ENCODE measurements around the gene ST6GAL2. TPM values are rescaled to one million over a fixed set of nuclear protein-coding genes. Genes with fewer than 3 reads are reported as not detected.

ST6GAL2 gene
- total and polyA plus RNA-seq, 2 of the 8 experiments (the other 6 are each of a cell fraction or from before 2014, with no cell fraction given), result 2.7 to 17.5 TPM

- no peaks in the 10 kb centered on the region for H3K9me3 ChIP-seq (ENCODE audit: insufficient read depth in 2 of 2, low read depth in 1 of 2, low read length in 1 of 2)
- H3K4me2 ChIP-seq (ENCODE audit: insufficient read depth in 1 of 2, low read depth in 2 of 2, low read length in 2 of 2), result no peak overlapping the region
- 94% methylated on average over 7 of the region's 7 CpGs; no CpG with 5 or more reads in 1 of the 2 experiments for WGBS, 2 experiments (ENCODE audit: extremely low coverage in 1 of 2, insufficient coverage in 1 of 2, insufficient read length in 1 of 2, insufficient replicate concordance in 2 of 2, low coverage in 1 of 2, low lambda C conversion rate in 2 of 2, missing lambda C conversion rate in 1 of 2)
- H3K18ac ChIP-seq (ENCODE audit: extremely low read depth, low read length), result no peak overlapping the region
- H2BK20ac ChIP-seq (ENCODE audit: low read length), result no peak overlapping the region
- H3K4me1 ChIP-seq (replicated peaks in 1 of 4; ENCODE audit: control insufficient read depth in 3 of 4, insufficient read depth in 4 of 4, low read length in 3 of 4), result peaks cover 0 to 7% (median 3%) of the 10 kb centered on the region in 4 experiments; a peak in 3 of 7 replicates
- no peak overlapping the region for H3K27ac ChIP-seq (ENCODE audit: low read depth, low read length)
- CTCF ChIA-PET (ENCODE audit: partially characterized antibody), result no interaction called here
- H4K5ac ChIP-seq (ENCODE audit: insufficient read length, low read depth, low read length), result no peak overlapping the region
- no peaks in the 10 kb centered on the region for H3K23me2 ChIP-seq (ENCODE audit: low read depth, low read length)
- no peaks in the 10 kb centered on the region for H3K36me3 ChIP-seq (ENCODE audit: control insufficient read depth in 2 of 4, insufficient read depth in 4 of 4, low read length in 3 of 4)
- H3K4me3 ChIP-seq (ENCODE audit: extremely low read depth in 1 of 4, insufficient read depth in 2 of 4, low read depth in 3 of 4, low read length in 4 of 4), result no peak overlapping the region
- POLR2A ChIA-PET (ENCODE audit: partially characterized antibody), result no interaction called here
- no peak for TF ChIP-seq ATF3 (IDR thresholded peaks at IDR 0.05; ENCODE audit: insufficient read depth, low read depth, low read length)
- TF ChIP-seq YY1 (IDR thresholded peaks at IDR 0.05; ENCODE audit: low read depth, low read length), result no peak
- TF ChIP-seq CEBPB (IDR thresholded peaks at IDR 0.05; ENCODE audit: low read depth, low read length), result no peak
- no peak for TF ChIP-seq HDAC6 (IDR thresholded peaks at IDR 0.05; ENCODE audit: low read depth, low read length)
- no peak for TF ChIP-seq CTBP2 (IDR thresholded peaks at IDR 0.05; ENCODE audit: borderline replicate concordance, insufficient read depth, insufficient read length, low read length)
- no peak for TF ChIP-seq KDM4A (IDR thresholded peaks at IDR 0.05; ENCODE audit: low read depth, low read length, severe bottlenecking)
- no peak for TF ChIP-seq FOSL1 (IDR thresholded peaks at IDR 0.05; ENCODE audit: insufficient read depth, low read depth, low read length)
- no peaks in the 10 kb centered on the region for H3K79me2 ChIP-seq (ENCODE audit: control insufficient read depth in 1 of 2, insufficient read depth in 2 of 2, low read length in 2 of 2)
- H3K9ac ChIP-seq (replicated peaks in 1 of 4; ENCODE audit: extremely low read depth in 1 of 4, low read depth in 3 of 4, low read length in 3 of 4), result no peak overlapping the region; a peak in 1 of 7 replicates
- no peaks in the 10 kb centered on the region for H3K27me3 ChIP-seq (replicated peaks in 1 of 4; ENCODE audit: control insufficient read depth in 3 of 4, extremely low read depth in 1 of 4, insufficient read depth in 3 of 4, low read length in 3 of 4)
- H4K20me1 ChIP-seq (replicated peaks in 1 of 2; ENCODE audit: control insufficient read depth in 1 of 2, insufficient read depth in 2 of 2, low read length in 2 of 2), result no peaks in the 10 kb centered on the region
- no peak overlapping the region for H4K8ac ChIP-seq (ENCODE audit: extremely low read depth, insufficient read depth, low read length)
- no peak for DNase-seq (ENCODE audit: low read depth in 1 of 2, low spot score in 2 of 2)
- no peak overlapping the region for H3K14ac ChIP-seq (ENCODE audit: insufficient read length)
- H3K23ac ChIP-seq (ENCODE audit: insufficient read length), result no peak overlapping the region
- no peak overlapping the region for H2BK120ac ChIP-seq (replicated peaks; ENCODE audit: low read depth, low read length)
- no peaks in the 10 kb centered on the region for H3K79me1 ChIP-seq (ENCODE audit: low read depth, low read length)
- H2AFZ ChIP-seq (ENCODE audit: low read length), result no peak overlapping the region
- no peak overlapping the region for H2AK5ac ChIP-seq (ENCODE audit: low read depth, low read length)
- no peak overlapping the region for H4K91ac ChIP-seq (replicated peaks; ENCODE audit: insufficient read length, low read length)
- FAIRE-seq, result no peak
- H2BK5ac ChIP-seq (ENCODE audit: low read depth, low read length), result no peak overlapping the region
- no peak overlapping the region for H3K56ac ChIP-seq (replicated peaks; ENCODE audit: insufficient read length, low read depth, low read length)
- H3K4ac ChIP-seq (replicated peaks; ENCODE audit: insufficient read length, low read depth, low read length), result no peak overlapping the region
- no peak overlapping the region for H2BK12ac ChIP-seq (ENCODE audit: low read depth, low read length)
- no peak overlapping the region for H2BK15ac ChIP-seq (ENCODE audit: low read length)
Observed at GRCh38 chr2:106894545-106894944, 8.6 kb upstream of the ST6GAL2 start.

All from H1 (cell line).